HG03469 (cell line): ENCODE measurements around the gene TAS1R2.
"Not testable (repeated sequence)": the region's sequence is repeated elsewhere in the genome, so short reads cannot be mapped to it uniquely, and the experiment has no call there.

Source experiments
- ATAC-seq: cut with Tn5 transposase; IDR thresholded peaks from one replicate; pipeline ENCODE4 v1.9.1; 2021; ENCODE audit warnings: mild to moderate bottlenecking, moderate library complexity, moderate number of reproducible peaks; ENCODE audit not compliant: unreplicated experiment

Gene TAS1R2

GRCh38 chr1:18859560-18859959 lies at the start of gene TAS1R2:
Gene TAS1R2 (minus strand): TSS chr1:18859660. CDS start chr1:18859660, 0 bp downstream.
- no peak for ATAC-seq

- no peak for ATAC-seq
These were observed 48.7 kb upstream of the TAS1R2 start for GRCh38 chr1:18907917-18908845.

GRCh38 chr1:18907021-18907916 lies 47.8 kb upstream of the TAS1R2 start:
- no peak for ATAC-seq

- no peak for ATAC-seq
These were observed 43.9 kb upstream of the TAS1R2 start for GRCh38 chr1:18903291-18903756.

- peak; percentile 92 for ATAC-seq
These were observed 43.2 kb upstream of the TAS1R2 start, which contains the start of gene ALDH4A1 for GRCh38 chr1:18902523-18903290. Gene ALDH4A1 (minus strand): TSS chr1:18902555. CDS start chr1:18902523, 32 bp downstream.

- no peak for ATAC-seq
These were observed 42.6 kb upstream of the TAS1R2 start for GRCh38 chr1:18901952-18902522.

- ATAC-seq = no peak
These were observed 41.9 kb upstream of the TAS1R2 start for GRCh38 chr1:18901147-18901951.

- ATAC-seq = no peak
These were observed 40.9 kb upstream of the TAS1R2 start for GRCh38 chr1:18900303-18900841.

GRCh38 chr1:18899363-18900049 lies 40.0 kb upstream of the TAS1R2 start:
- ATAC-seq = no peak

- no peak for ATAC-seq
These were observed 39.1 kb upstream of the TAS1R2 start for GRCh38 chr1:18898567-18898966.

GRCh38 chr1:18895317-18895716 lies 35.9 kb upstream of the TAS1R2 start:
- ATAC-seq = no peak

- ATAC-seq = no peak
These were observed 33.7 kb upstream of the TAS1R2 start for GRCh38 chr1:18893120-18893519.

GRCh38 chr1:18891858-18892257 lies 32.4 kb upstream of the TAS1R2 start:
- not testable (repeated sequence) for ATAC-seq

GRCh38 chr1:18891426-18891780 lies 31.9 kb upstream of the TAS1R2 start:
- no peak for ATAC-seq

- no peak for ATAC-seq
These were observed 31.4 kb upstream of the TAS1R2 start for GRCh38 chr1:18890706-18891425.

GRCh38 chr1:18886003-18886335 lies 26.5 kb upstream of the TAS1R2 start:
- no peak for ATAC-seq

GRCh38 chr1:18885311-18886002 lies 26.0 kb upstream of the TAS1R2 start:
- no peak for ATAC-seq
